ENCODE measurements around the gene RIC8A.

RIC8A gene

GRCh38 chr11:197741-198235, 9.7 kb upstream of the RIC8A start:
- Histone ChIP-seq H3K4me3 (ENCODE audit: low read depth in 1 of 2, low read length in 2 of 2) (no peak overlapping the region), H3K27me3 (ENCODE audit: control insufficient read depth in 1 of 2, insufficient read depth in 2 of 2, low read length in 2 of 2) (no peaks in the 10 kb centered on the region), H3K4me1 (ENCODE audit: control insufficient read depth in 1 of 2, insufficient read depth in 2 of 2, low read length in 2 of 2) (peaks cover 0 to 15% of the 10 kb centered on the region in 2 donors), H3K9ac (ENCODE audit: low read depth in 1 of 2, low read length in 2 of 2) (no peak overlapping the region), H3K27ac (ENCODE audit: low read depth, low read length) (no peak overlapping the region), H3K36me3 (ENCODE audit: control insufficient read depth in 1 of 2, insufficient read depth in 2 of 2, low read length in 2 of 2) (peaks cover 0 to 13% of the 10 kb centered on the region in 2 donors), H3K9me3 (ENCODE audit: control insufficient read depth in 1 of 2, low read length in 2 of 2) (no peaks in the 10 kb centered on the region)

DNA sequence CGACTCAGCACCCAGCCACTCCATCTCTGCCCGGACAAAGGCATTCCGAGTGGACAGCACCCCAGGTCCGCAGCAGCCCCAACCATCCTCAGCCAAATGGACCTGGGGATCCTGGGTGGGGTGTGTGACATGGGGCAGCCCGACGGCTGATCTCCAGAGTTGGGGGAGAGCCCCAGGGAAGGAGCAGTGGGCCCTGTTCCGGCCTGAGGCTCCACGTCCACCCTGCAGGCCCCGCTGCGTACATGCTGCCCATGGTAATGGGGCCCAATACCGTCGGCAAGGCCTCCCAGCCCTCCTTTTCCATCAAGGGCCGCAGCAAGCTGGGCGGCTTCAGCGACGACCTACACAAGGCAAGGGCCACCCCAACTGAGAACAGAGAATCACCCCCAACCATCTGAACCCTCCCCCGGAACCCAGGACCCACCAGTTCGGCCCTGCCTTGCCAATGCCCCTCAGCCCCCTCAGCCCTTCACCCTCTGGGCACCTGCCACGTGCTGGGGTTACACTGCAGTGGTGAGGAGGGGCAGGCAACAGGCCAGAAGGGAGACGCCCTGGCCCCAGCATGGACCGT, 9.2 kb upstream of the RIC8A start:
- Histone ChIP-seq H3K36me3 (ENCODE audit: control insufficient read depth in 1 of 2, insufficient read depth in 2 of 2, low read length in 2 of 2) (peaks cover 0 to 18% of the 10 kb centered on the region in 2 donors), H3K4me3 (ENCODE audit: low read depth in 1 of 2, low read length in 2 of 2) (no peak overlapping the region), H3K9me3 (ENCODE audit: control insufficient read depth in 1 of 2, low read length in 2 of 2) (no peaks in the 10 kb centered on the region), H3K9ac (ENCODE audit: low read depth in 1 of 2, low read length in 2 of 2) (no peak overlapping the region), H3K27ac (ENCODE audit: low read depth, low read length) (no peak overlapping the region), H3K27me3 (ENCODE audit: control insufficient read depth in 1 of 2, insufficient read depth in 2 of 2, low read length in 2 of 2) (no peaks in the 10 kb centered on the region), H3K4me1 (ENCODE audit: control insufficient read depth in 1 of 2, insufficient read depth in 2 of 2, low read length in 2 of 2) (peaks cover under 1 to 19% of the 10 kb centered on the region in 2 donors)

DNA sequence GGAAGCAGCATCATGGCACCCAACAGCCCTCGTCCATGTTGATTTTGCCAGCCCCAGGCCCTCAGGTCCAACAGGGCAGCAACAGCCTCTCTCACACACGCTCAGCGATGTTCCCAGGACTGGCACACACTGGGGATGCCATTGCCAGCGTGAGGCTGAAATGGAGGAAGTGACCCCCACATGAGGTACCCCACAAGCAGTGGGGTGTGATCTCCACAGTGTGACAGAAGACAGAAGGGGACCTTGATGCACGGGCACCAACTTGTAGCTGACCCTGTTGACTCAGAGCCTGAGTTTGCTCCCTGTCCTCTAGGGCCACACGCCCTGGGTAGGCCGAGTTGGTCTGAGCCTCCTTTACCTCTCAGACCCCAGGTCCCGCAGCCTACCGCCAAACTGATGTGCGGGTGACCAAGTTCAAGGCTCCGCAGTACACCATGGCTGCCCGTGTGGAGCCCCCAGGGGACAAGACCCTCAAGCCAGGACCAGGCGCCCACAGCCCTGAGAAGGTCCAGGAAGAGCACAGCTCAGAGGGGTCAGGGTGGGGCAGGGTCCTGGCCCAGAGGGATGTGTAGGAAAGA, 8.4 kb upstream of the RIC8A start:
- H3K9me3 ChIP-seq (ENCODE audit: control insufficient read depth in 1 of 2, low read length in 2 of 2): no peaks in the 10 kb centered on the region
- H3K27ac ChIP-seq (ENCODE audit: low read depth, low read length): no peak overlapping the region
- H3K27me3 ChIP-seq (ENCODE audit: control insufficient read depth in 1 of 2, insufficient read depth in 2 of 2, low read length in 2 of 2): no peaks in the 10 kb centered on the region
- no peak overlapping the region for H3K4me3 ChIP-seq (ENCODE audit: low read depth in 1 of 2, low read length in 2 of 2)
- peaks cover 0 to 26% of the 10 kb centered on the region in 2 donors for H3K36me3 ChIP-seq (ENCODE audit: control insufficient read depth in 1 of 2, insufficient read depth in 2 of 2, low read length in 2 of 2)
- peaks cover 5 to 20% of the 10 kb centered on the region in 2 donors for H3K4me1 ChIP-seq (ENCODE audit: control insufficient read depth in 1 of 2, insufficient read depth in 2 of 2, low read length in 2 of 2)
- no peak overlapping the region for H3K9ac ChIP-seq (ENCODE audit: low read depth in 1 of 2, low read length in 2 of 2)

DNA sequence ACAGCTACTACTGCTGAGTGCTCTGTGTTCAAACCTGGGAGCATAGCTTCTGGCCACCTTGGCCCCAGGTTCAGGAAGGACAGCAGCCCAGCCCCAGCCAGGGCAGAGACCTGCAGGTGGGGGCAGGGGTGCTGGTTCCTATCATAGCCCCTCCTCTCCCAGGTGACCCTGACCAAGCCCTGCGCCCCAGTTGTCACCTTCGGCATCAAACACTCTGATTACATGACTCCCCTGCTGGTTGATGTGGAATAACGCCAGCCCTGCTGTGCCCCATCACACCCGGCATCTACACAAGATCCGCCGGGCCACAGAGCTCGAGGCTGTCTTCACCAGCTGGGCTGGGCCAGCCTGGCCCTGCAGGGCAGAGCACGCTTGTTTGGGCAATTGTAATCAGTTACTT, 7.7 kb upstream of the RIC8A start:
- H3K36me3 ChIP-seq (ENCODE audit: control insufficient read depth in 1 of 2, insufficient read depth in 2 of 2, low read length in 2 of 2): peaks cover 4 to 33% of the 10 kb centered on the region in 2 donors
- H3K9me3 ChIP-seq (ENCODE audit: control insufficient read depth in 1 of 2, low read length in 2 of 2): no peaks in the 10 kb centered on the region
- no peak overlapping the region for H3K27ac ChIP-seq (ENCODE audit: low read depth, low read length)
- no peak overlapping the region for H3K4me3 ChIP-seq (ENCODE audit: low read depth in 1 of 2, low read length in 2 of 2)
- no peak overlapping the region for H3K9ac ChIP-seq (ENCODE audit: low read depth in 1 of 2, low read length in 2 of 2)
- peaks cover 10 to 23% of the 10 kb centered on the region in 2 donors for H3K4me1 ChIP-seq (ENCODE audit: control insufficient read depth in 1 of 2, insufficient read depth in 2 of 2, low read length in 2 of 2)
- no peaks in the 10 kb centered on the region for H3K27me3 ChIP-seq (ENCODE audit: control insufficient read depth in 1 of 2, insufficient read depth in 2 of 2, low read length in 2 of 2)

DNA sequence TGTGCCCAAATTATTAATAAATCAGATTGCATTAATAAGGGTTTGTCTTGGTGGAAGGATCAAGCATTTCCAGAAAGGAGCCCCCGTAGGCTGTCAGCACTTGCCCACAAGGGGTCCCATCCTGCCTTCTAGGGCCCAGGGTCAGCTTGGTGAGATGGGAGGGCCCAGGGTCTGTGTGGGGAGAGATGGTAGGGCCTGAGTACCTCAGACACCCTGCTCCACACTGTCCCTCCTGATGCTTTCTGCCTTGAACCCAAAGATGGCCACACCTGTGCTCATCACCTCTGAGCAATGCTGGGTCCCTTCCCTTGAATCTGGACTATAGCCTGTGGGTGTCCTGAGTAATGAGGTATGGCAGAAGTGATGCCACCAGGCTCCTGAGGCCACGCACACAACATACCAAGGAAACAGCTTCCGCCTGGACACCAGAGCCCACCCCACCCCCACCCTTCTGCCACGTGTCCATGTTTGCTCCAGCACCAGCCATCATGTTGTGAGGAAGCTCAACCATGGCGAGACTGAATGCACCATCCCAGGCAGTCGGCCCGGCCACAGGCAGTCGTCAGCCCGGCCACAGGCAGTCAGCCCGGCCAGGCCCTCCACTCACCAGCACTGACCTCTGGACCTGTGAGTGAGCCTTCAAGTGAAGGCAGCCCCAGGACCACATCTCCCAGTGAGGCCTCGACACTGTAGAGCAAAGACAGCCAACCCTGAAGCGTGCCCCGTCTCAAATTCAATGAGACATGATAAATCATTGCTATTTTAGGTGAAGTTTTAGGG, 7.1 kb upstream of the RIC8A start:
- H3K4me3 ChIP-seq (ENCODE audit: low read depth in 1 of 2, low read length in 2 of 2): no peak overlapping the region
- no peaks in the 10 kb centered on the region for H3K9me3 ChIP-seq (ENCODE audit: control insufficient read depth in 1 of 2, low read length in 2 of 2)
- no peaks in the 10 kb centered on the region for H3K27me3 ChIP-seq (ENCODE audit: control insufficient read depth in 1 of 2, insufficient read depth in 2 of 2, low read length in 2 of 2)
- no peak overlapping the region for H3K27ac ChIP-seq (ENCODE audit: low read depth, low read length)
- peaks cover 9 to 39% of the 10 kb centered on the region in 2 donors for H3K36me3 ChIP-seq (ENCODE audit: control insufficient read depth in 1 of 2, insufficient read depth in 2 of 2, low read length in 2 of 2)
- H3K9ac ChIP-seq (ENCODE audit: low read depth in 1 of 2, low read length in 2 of 2): no peak overlapping the region
- peaks cover 14 to 28% of the 10 kb centered on the region in 2 donors for H3K4me1 ChIP-seq (ENCODE audit: control insufficient read depth in 1 of 2, insufficient read depth in 2 of 2, low read length in 2 of 2)

- peaks cover 13 to 43% of the 10 kb centered on the region in 2 donors for H3K36me3 ChIP-seq (ENCODE audit: control insufficient read depth in 1 of 2, insufficient read depth in 2 of 2, low read length in 2 of 2)
These were observed 5.5 kb upstream of the RIC8A start for GRCh38 chr11:201966-202365.

DNA sequence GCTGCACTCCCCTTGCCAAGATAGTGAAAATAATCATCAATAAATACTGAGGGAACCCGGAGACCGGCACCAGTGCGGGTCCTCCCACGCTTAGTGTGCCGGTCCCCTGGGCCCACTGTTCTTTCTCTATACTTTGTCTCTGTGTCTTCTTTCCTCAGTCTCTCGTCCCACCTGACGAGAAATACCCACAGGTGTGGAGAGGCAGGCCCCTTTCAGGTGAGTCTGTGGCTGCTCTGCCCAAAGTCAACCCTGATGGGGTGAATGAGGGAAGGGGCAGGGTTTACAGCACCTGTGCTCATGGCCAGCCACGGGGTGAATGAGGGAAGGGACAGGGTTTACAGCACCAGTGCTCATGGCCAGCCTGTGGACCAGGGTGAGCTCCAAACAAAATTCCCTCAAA, 5.0 kb upstream of the RIC8A start:
- H3K27me3 ChIP-seq (ENCODE audit: control insufficient read depth in 1 of 2, insufficient read depth in 2 of 2, low read length in 2 of 2): no peaks in the 10 kb centered on the region
- no peaks in the 10 kb centered on the region for H3K9me3 ChIP-seq (ENCODE audit: control insufficient read depth in 1 of 2, low read length in 2 of 2)
- H3K27ac ChIP-seq (ENCODE audit: low read depth, low read length): no peak overlapping the region
- no peak overlapping the region for H3K9ac ChIP-seq (ENCODE audit: low read depth in 1 of 2, low read length in 2 of 2)
- peaks cover 13 to 43% of the 10 kb centered on the region in 2 donors for H3K36me3 ChIP-seq (ENCODE audit: control insufficient read depth in 1 of 2, insufficient read depth in 2 of 2, low read length in 2 of 2)
- peaks cover 24 to 42% of the 10 kb centered on the region in 2 donors for H3K4me1 ChIP-seq (ENCODE audit: control insufficient read depth in 1 of 2, insufficient read depth in 2 of 2, low read length in 2 of 2)
- H3K4me3 ChIP-seq (ENCODE audit: low read depth in 1 of 2, low read length in 2 of 2): no peak overlapping the region

More at GRCh38 chr11:201966-202365, 5.5 kb upstream of the RIC8A start:
- Histone ChIP-seq H3K9me3 (ENCODE audit: control insufficient read depth in 1 of 2, low read length in 2 of 2) (no peaks in the 10 kb centered on the region), H3K4me3 (ENCODE audit: low read depth in 1 of 2, low read length in 2 of 2) (no peak overlapping the region), H3K27ac (ENCODE audit: low read depth, low read length) (no peak overlapping the region), H3K4me1 (ENCODE audit: control insufficient read depth in 1 of 2, insufficient read depth in 2 of 2, low read length in 2 of 2) (peaks cover 24 to 42% of the 10 kb centered on the region in 2 donors), H3K9ac (ENCODE audit: low read depth in 1 of 2, low read length in 2 of 2) (no peak overlapping the region), H3K27me3 (ENCODE audit: control insufficient read depth in 1 of 2, insufficient read depth in 2 of 2, low read length in 2 of 2) (no peaks in the 10 kb centered on the region)

GRCh38 chr11:203056-203944, 4.2 kb upstream of the RIC8A start:
- H3K27me3 ChIP-seq (ENCODE audit: control insufficient read depth in 1 of 2, insufficient read depth in 2 of 2, low read length in 2 of 2): no peaks in the 10 kb centered on the region
- H3K4me1 ChIP-seq (ENCODE audit: control insufficient read depth in 1 of 2, insufficient read depth in 2 of 2, low read length in 2 of 2): peaks cover 24 to 42% of the 10 kb centered on the region in 2 donors
- no peak overlapping the region for H3K27ac ChIP-seq (ENCODE audit: low read depth, low read length)
- H3K9me3 ChIP-seq (ENCODE audit: control insufficient read depth in 1 of 2, low read length in 2 of 2): no peaks in the 10 kb centered on the region
- peaks cover 13 to 43% of the 10 kb centered on the region in 2 donors for H3K36me3 ChIP-seq (ENCODE audit: control insufficient read depth in 1 of 2, insufficient read depth in 2 of 2, low read length in 2 of 2)
- no peak overlapping the region for H3K4me3 ChIP-seq (ENCODE audit: low read depth in 1 of 2, low read length in 2 of 2)
- no peak overlapping the region for H3K9ac ChIP-seq (ENCODE audit: low read depth in 1 of 2, low read length in 2 of 2)

- Histone ChIP-seq H3K4me1 (ENCODE audit: control insufficient read depth in 1 of 2, insufficient read depth in 2 of 2, low read length in 2 of 2) (peaks cover 24 to 43% of the 10 kb centered on the region in 2 donors), H3K27ac (ENCODE audit: low read depth, low read length) (no peak overlapping the region), H3K9me3 (ENCODE audit: control insufficient read depth in 1 of 2, low read length in 2 of 2) (no peaks in the 10 kb centered on the region), H3K9ac (ENCODE audit: low read depth in 1 of 2, low read length in 2 of 2) (no peak overlapping the region), H3K27me3 (ENCODE audit: control insufficient read depth in 1 of 2, insufficient read depth in 2 of 2, low read length in 2 of 2) (no peaks in the 10 kb centered on the region), H3K36me3 (ENCODE audit: control insufficient read depth in 1 of 2, insufficient read depth in 2 of 2, low read length in 2 of 2) (peaks cover 13 to 43% of the 10 kb centered on the region in 2 donors), H3K4me3 (ENCODE audit: low read depth in 1 of 2, low read length in 2 of 2) (no peak overlapping the region)
These were observed 3.4 kb upstream of the RIC8A start for GRCh38 chr11:203945-204586.
